Measurements from ENCODE around the gene SPTBN5.

Gene SPTBN5

GRCh38 chr15:41862515-41863116 is 31.2 kb downstream of the SPTBN5 start:
- peak; percentile 49 for DNase-seq

GRCh38 chr15:41861736-41862356 is 32.0 kb downstream of the SPTBN5 start:
- DNase-seq: no peak

- DNase-seq: no peak
Measured at GRCh38 chr15:41860049-41860828, 33.6 kb downstream of the SPTBN5 start.

GRCh38 chr15:41858756-41859155 is 35.1 kb downstream of the SPTBN5 start:
- DNase-seq: no peak

GRCh38 chr15:41857316-41857715 is 36.5 kb downstream of the SPTBN5 start:
- no peak for DNase-seq

- DNase-seq: no peak
Measured at GRCh38 chr15:41856716-41857115, 37.1 kb downstream of the SPTBN5 start.

GRCh38 chr15:41856262-41856661 is 37.6 kb downstream of the SPTBN5 start:
- no peak for DNase-seq

- no peak for DNase-seq
Measured at GRCh38 chr15:41855261-41855961, 38.4 kb downstream of the SPTBN5 start.

- DNase-seq: no peak
Measured at GRCh38 chr15:41854443-41854842, 39.4 kb downstream of the SPTBN5 start.

GRCh38 chr15:41853831-41854230 is 40.0 kb downstream of the SPTBN5 start:
- DNase-seq: no peak

GRCh38 chr15:41852736-41853590 is 40.9 kb downstream of the SPTBN5 start:
- no peak for DNase-seq

- no peak for DNase-seq
Measured at GRCh38 chr15:41851755-41852370, 42.0 kb downstream of the SPTBN5 start.

GRCh38 chr15:41851167-41851523 is 42.7 kb downstream of the SPTBN5 start:
- no peak for DNase-seq

GRCh38 chr15:41850482-41851166 is 43.2 kb downstream of the SPTBN5 start:
- no peak for DNase-seq

- no peak for DNase-seq
Measured at GRCh38 chr15:41849861-41850260, 44.0 kb downstream of the SPTBN5 start.

GRCh38 chr15:41849204-41849603 is 44.6 kb downstream of the SPTBN5 start:
- no peak for DNase-seq

- DNase-seq: no peak
Measured at GRCh38 chr15:41848631-41849030, 45.2 kb downstream of the SPTBN5 start.

GRCh38 chr15:41847981-41848380 is 45.9 kb downstream of the SPTBN5 start:
- DNase-seq: no peak

GRCh38 chr15:41847206-41847605 is 46.6 kb downstream of the SPTBN5 start:
- no peak for DNase-seq

GRCh38 chr15:41844814-41845213 is 49.0 kb downstream of the SPTBN5 start:
- DNase-seq: no peak

- no peak for DNase-seq
Measured at GRCh38 chr15:41843571-41843970, 50.3 kb downstream of the SPTBN5 start.

- DNase-seq: no peak
Measured at GRCh38 chr15:41842229-41842628, 51.6 kb downstream of the SPTBN5 start.

Data from COR-L47 (cell line).